NOMO-1 treated with DMSO at 0.1 percent for 48 hours (cell line): Measurements from ENCODE around the gene SGMS1.

Experiments
- DNase-seq: peaks from one replicate; lab custom pipeline; 2025; ENCODE audit not compliant: unreplicated experiment; lab: John Stamatoyannopoulos, UW

Gene SGMS1

DNA sequence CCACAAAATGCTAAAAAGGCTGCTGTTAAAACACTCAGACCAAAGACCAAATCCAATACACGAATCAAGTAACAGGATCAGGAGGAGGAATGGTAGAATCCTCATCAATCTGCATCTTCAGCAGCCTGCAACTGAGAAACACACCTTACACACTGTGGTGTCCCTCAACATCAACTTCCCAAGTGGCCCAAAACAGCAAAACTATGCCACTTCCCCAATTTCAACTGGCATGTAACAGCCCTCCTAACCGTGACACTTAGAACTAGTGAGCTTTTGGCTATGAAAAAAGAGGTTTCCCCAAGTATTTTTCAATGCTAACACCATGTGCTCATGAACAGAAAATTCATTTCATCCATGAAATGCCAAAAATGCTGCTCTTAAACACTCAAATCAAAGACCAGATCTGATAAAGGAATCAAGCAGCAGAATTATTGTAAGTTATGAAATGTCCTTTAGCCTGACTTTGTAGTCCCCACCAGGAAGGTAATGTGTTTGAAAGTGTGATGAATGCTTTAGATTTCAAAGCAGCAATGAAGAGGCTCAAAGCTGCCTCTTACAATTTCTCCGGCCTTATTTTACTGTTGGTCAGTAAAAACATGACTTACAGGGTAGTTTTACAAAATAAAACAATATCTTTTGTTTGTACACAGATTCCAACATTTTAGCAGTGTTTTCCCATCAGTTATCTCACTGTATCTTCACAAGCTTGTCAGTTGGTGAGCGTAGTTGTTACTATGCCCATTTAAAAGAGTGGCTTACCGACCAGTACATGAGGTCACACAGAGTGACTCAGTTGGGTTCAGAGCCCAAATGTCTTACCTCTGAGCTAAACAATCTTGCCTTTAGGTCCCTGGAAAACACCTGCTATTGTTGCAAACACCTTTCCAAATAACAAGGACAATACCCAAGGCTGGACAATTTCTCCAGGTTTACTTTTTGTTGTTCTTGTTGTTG is 306.8 kb downstream of the SGMS1 start:
- peak; percentile 49 for DNase-seq

DNA sequence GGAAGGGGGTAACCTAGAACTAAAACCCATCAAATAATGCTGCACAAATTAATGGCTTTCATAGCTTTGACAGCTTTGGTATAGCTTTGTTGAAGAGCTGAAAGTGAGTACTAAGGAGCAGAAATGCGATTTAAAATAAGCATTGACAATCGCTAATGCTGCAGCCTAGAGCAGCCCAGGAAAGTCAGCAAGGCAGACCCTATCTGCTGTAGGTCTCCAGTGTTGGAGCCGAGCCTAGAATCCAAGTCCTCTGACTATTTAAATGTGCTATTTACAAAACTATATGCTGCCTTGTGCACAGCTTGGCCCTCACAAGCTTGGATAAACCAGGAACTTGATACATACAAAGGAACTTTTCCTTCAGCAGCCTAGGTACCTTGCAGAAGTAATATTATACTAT is 307.6 kb downstream of the SGMS1 start:
- no peak for DNase-seq

- DNase-seq: no peak
Observed at GRCh38 chr10:50315424-50315823, 308.3 kb downstream of the SGMS1 start.

DNA sequence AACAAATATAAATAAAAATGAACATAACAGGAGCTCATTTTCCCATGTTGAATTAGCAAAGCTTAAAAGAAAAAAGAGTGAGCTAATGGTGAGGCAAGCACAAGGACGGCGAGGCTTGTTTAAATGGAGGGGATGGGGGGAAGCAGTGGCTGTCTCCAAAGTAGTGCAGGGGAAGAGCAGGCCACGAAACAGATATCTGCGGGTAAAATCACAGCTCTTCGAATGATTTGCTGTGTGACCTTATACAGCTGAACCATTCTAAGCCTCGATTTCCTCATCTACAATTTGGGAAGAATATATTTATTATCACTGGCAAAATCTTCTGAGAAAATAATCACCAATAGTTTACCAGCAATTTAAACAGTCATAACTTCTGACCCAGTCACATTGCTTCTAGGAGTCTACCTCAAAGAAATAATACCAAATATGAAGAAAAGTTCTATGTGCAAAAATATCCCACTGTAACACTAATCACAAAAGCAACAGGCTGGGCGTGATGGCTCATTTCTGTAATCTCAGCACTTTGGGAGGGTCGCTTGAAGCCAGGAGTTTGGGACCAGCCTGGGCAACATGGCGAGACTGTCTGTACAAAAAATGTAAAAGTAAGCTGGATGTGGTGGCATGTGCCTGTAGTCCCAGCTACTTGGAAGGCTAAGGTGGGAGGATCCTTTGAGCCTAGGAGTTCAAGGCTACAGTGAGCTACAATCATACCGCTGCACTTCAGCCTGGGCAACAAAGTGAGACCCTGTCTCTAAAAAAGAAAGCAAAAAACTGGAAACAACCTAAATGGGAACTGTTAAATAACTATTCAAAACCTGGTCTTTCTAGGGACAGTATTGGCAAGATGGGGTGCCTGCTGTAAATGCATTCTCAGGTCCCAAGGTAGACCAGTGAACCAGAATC is 309.3 kb downstream of the SGMS1 start:
- no peak for DNase-seq

GRCh38 chr10:50312464-50313437 is 311.0 kb downstream of the SGMS1 start:
- no peak for DNase-seq

GRCh38 chr10:50310560-50311174 is 313.1 kb downstream of the SGMS1 start:
- DNase-seq: peak; percentile 14

DNA sequence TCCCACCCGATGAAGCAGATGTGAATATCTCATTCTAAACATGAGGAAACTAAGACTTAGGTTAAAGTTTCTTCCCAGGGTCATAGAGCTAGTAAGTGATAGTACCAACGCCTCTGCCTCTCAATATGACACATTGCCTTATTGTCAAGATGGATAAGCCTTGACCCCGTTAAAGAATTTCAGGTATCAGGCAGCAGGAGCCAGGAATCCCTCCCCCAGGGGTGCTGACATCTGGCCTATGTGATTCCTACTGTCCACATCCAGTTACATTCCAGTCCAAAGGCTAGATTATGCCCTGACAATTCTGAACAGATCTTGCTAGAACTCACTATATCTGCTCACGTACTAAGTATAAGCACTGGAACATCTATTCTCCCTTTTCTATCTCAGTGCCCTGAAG is 314.4 kb downstream of the SGMS1 start:
- DNase-seq: no peak

DNA sequence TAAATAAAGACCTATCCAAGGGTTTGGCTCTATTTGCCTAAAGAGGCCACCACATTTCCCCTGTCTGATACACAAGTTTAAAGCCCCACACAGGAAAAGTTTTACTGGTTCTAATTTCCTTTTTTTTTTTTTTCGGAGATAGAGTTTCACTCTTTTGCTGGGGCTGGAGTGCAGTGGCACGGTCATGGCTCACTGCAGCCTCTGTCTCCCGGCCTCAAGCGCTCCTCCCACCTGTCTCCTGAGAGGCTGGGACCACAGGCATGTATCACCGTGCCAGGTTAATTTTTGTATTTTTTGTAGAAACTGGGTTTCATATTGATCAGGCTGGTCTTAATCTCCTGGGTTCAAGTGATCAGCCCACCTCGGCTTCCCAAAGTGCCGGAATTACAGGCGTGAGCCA is 319.1 kb downstream of the SGMS1 start:
- no peak for DNase-seq

- no peak for DNase-seq
Observed at GRCh38 chr10:50299948-50300669, 323.6 kb downstream of the SGMS1 start.

DNA sequence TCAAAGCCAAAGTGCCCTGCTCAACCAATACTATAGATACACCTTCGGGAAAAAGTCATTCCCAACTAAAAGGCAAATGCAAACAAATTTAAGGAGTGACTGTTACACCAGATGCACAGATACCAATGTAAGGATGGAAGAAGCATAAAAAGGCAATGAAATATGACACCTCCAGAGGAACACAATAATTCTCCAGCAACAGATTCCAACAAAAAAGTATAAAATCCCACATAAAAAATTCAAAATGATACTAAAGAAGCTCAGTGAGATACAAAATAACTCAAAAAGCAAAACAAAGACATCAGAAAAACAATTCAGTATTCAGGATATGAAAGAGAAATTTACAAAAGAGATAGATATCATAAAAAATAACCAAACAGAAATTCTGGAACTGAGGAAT is 328.4 kb downstream of the SGMS1 start:
- DNase-seq: no peak

GRCh38 chr10:50294582-50294981 is 329.2 kb downstream of the SGMS1 start:
- DNase-seq: no peak

DNA sequence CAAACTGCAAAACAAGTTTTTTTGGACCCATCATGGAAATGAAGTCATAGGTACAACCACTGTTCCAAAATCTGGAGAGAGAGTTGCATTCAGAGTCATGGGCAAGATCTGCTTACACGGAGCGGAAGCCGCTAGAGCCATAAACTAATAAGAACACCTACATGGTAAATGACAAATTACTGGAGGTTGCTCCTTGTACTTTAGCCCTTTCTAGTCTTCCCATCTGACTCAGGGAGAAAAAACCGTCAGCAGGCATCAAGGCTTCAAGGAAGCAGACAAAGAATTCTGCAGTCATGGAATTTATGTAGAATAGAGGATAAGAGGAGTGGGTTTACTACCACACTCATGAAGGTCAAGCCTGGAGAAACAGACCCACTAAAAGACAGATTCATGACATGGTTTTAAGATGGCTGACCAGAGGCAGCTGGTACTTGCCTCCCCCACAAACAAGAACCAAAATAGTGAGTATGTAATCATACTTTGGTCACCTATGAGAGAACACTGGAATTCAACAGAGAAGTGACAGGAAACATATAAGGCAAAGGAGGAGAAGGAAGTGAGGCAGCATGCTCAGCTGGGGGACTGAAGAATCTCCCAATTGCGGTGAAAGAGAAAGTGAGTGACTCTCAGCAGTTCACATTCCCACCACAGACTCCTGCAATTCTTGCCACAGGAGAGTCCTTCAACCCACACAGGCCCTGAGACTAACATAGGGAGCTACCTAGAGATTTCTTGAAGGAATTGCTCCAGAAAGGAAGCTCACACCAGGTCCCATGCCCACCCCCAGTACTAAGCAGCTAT is 330.0 kb downstream of the SGMS1 start:
- DNase-seq: no peak

- no peak for DNase-seq
Observed at GRCh38 chr10:50291261-50291850, 332.4 kb downstream of the SGMS1 start.

- no peak for DNase-seq
Observed at GRCh38 chr10:50289196-50289595, 334.6 kb downstream of the SGMS1 start.

DNA sequence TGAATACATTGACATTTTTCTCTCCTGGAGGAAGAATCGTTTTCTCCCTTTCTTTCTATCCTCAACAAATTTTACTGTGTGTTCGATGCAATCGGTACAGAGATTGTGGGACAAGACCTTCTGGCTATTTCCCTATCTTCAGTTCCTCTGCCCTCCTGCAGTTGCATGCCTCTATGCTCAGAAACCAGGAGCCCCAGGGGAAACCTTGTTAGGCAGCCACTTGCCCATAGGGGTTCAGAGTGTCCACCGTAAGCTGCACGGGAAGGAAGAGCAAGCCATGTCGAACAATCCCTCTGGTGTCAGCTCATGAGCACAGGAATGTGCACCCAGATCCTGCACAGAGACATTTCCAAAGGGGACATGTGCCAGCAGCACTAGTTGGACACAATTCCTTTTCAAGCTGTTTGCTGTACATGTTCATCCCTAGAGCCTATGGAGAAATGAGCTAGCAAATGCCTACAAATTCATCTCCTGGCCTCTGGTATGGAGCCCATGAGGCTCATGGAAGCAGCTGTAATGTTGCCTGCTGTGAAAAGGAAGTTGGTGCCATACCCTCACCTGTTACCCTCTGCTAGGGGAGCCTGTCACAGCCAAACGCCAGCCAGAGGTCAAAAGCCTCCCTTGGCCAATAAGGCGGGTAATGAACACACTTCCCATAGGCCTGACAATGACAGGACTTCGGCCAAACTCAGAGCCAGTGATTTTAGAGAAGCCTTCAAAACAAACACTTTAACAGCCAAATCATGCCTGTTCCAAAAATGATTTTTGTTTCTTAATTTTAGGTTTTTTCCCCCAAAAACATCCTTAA is 336.6 kb downstream of the SGMS1 start:
- no peak for DNase-seq

- DNase-seq: peak; percentile 48
Observed at GRCh38 chr10:50286517-50286916, 337.2 kb downstream of the SGMS1 start.

DNA sequence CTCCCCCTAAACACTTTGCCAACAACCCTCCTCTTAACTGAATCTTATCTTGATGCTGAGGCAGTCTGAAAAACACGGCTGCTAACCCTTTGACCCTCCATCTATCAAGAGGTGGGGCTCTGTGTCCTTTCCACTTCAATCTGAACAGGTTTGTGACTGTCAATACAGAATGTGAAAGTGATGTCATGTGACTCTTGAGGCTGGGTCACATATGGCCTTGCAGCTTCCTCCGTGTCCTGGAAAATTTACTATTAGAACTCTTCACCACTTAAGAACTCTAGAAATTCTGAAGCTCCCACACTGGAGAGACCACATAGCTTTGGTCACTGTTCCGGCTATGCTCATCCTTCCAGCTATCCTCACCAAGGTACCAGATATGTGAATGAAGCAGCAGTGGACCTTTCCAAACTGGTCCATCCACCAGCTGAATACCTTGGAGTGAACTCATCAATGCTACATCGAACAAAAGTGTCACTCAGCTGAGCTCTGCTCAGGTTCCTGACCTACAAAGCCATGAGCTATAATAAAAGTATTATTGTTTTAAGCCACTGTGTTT is 341.7 kb downstream of the SGMS1 start:
- no peak for DNase-seq
